AG10803 (cell line): ENCODE measurements around the gene SRMS.

Source experiments
- DNase-seq: peaks from one replicate; pipeline ENCODE4 v3.0.0; 2010; ENCODE audit warnings: low read depth
- H3K4me3 ChIP-seq: 2 replicates; pipeline ENCODE4 v1.5.1; 2011; ENCODE audit warnings: mild to moderate bottlenecking, low read length, control low read depth
- TF ChIP-seq, protein P1 (sequence below): conservative IDR thresholded peaks from 2 replicates; pipeline ENCODE4 v1.5.1; 2011; ENCODE audit warnings: mild to moderate bottlenecking, low read length, control low read depth, inconsistent platforms

SRMS gene

DNA sequence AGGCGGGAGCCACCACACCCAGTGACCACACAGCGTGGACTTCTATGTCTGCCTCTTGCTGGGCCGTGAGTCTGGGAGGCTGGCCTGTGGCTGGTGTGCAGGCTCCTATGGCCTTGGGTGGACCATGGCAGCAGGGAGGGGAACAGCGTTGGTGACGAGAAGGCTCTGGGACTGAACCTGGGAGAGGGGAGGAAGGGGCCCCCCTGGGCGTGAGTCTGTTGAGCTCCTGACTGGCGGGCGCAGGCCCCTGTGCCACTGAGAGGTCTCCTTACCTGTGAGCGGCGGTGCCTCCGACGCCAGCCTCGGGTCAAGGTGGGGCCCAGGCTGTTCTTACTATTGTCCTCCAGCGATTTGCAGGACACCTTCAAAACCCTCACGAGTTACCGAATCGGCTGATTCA lies 39.2 kb upstream of the SRMS start:
- H3K4me3 ChIP-seq, result no peak overlapping the region
- TF ChIP-seq, protein P1, sequence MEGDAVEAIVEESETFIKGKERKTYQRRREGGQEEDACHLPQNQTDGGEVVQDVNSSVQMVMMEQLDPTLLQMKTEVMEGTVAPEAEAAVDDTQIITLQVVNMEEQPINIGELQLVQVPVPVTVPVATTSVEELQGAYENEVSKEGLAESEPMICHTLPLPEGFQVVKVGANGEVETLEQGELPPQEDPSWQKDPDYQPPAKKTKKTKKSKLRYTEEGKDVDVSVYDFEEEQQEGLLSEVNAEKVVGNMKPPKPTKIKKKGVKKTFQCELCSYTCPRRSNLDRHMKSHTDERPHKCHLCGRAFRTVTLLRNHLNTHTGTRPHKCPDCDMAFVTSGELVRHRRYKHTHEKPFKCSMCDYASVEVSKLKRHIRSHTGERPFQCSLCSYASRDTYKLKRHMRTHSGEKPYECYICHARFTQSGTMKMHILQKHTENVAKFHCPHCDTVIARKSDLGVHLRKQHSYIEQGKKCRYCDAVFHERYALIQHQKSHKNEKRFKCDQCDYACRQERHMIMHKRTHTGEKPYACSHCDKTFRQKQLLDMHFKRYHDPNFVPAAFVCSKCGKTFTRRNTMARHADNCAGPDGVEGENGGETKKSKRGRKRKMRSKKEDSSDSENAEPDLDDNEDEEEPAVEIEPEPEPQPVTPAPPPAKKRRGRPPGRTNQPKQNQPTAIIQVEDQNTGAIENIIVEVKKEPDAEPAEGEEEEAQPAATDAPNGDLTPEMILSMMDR, result no peak
- DNase-seq, result no peak

GRCh38 chr20:63585616-63586565 lies 38.3 kb upstream of the SRMS start:
- H3K4me3 ChIP-seq, result no peak overlapping the region
- TF ChIP-seq, protein P1, result no peak
- no peak for DNase-seq

GRCh38 chr20:63582382-63583063 lies 35.0 kb upstream of the SRMS start:
- TF ChIP-seq, protein P1, result no peak
- no peak overlapping the region for H3K4me3 ChIP-seq
- no peak for DNase-seq

GRCh38 chr20:63580796-63581461 lies 33.4 kb upstream of the SRMS start:
- peak; percentile 24 for DNase-seq
- H3K4me3 ChIP-seq, result no peak overlapping the region
- TF ChIP-seq, protein P1, result peak; percentile 49

- DNase-seq, result no peak
- TF ChIP-seq, protein P1, result no peak
- no peak overlapping the region for H3K4me3 ChIP-seq
Measured at GRCh38 chr20:63579017-63579694, 31.6 kb upstream of the SRMS start.

DNA sequence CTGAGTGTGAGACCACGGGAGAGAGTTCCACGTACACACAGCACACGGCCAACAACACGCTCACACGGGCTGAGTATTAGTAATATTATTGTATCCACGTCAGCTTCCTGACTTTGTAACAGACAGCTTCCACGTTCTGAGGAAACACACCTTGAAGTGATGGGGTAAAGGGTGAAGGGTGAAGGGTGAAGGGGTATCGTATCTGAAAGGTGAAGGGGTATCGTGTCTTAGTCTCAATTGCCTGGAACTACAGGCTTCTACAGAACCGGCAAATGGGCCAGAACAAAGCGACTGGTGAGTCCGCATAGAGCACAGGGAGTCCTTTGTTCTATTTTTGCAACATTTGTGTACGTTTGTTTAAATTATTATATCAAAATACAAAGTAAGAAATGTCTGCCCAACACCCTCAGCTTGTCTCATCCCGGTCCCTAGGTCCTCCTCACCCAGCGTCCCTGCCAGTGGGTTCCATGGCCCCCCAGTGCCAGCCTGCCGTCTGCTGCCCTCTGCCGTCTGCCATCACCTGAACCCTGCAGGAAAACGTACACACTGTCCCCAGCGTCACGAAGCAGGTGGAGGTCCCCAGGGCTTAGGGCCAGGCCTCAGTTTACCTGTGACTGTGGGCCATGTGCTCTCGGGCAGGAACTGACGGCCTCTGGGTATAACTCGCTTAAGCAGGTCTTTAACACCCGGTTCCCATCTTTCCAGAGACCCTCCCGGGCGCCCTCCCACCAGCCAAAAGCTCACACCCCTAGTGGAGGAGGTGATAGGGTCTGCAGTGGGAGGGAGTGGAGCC lies 30.9 kb upstream of the SRMS start:
- H3K4me3 ChIP-seq, result no peak overlapping the region
- no peak for DNase-seq
- TF ChIP-seq, protein P1, result no peak
